ENCODE measurements around the gene SPATA31E1. TPM values are rescaled to one million over a fixed set of nuclear protein-coding genes. Genes with fewer than 3 reads are reported as not detected.

SPATA31E1 gene
- total RNA-seq, 4 donors from 2014 or later: not detected

DNA sequence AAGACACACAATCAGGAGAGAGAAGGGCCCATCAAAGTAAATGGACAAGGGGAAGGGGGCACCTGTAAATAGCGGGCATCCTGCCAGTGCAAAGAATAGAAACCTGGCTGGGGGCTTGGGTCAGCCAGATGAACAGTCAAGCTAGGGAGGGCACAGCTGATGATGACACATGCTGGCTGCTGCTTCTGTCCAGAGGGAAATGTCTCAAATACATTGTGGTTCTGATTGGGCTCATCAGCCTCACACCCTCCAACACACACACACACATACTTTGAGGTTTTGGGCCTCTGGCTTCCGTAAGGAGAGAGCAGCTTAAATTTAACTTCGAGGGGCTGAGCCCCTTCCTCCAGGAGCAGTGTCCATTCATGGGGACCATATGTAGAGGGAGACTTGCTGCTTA is 27.6 kb upstream of the SPATA31E1 start:
- H3K27me3 ChIP-seq: no peaks in the 10 kb centered on the region
- H3K27ac ChIP-seq (replicated peaks in 1 of 4): no peak overlapping the region
- 94% methylated on average over 3 of the region's 3 CpGs for WGBS
- no peak for TF ChIP-seq POLR2AphosphoS5 (IDR thresholded peaks at IDR 0.05)
- TF ChIP-seq, protein P1, sequence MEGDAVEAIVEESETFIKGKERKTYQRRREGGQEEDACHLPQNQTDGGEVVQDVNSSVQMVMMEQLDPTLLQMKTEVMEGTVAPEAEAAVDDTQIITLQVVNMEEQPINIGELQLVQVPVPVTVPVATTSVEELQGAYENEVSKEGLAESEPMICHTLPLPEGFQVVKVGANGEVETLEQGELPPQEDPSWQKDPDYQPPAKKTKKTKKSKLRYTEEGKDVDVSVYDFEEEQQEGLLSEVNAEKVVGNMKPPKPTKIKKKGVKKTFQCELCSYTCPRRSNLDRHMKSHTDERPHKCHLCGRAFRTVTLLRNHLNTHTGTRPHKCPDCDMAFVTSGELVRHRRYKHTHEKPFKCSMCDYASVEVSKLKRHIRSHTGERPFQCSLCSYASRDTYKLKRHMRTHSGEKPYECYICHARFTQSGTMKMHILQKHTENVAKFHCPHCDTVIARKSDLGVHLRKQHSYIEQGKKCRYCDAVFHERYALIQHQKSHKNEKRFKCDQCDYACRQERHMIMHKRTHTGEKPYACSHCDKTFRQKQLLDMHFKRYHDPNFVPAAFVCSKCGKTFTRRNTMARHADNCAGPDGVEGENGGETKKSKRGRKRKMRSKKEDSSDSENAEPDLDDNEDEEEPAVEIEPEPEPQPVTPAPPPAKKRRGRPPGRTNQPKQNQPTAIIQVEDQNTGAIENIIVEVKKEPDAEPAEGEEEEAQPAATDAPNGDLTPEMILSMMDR (IDR thresholded peaks at IDR 0.05): no peak
- TF ChIP-seq EP300 (IDR thresholded peaks at IDR 0.05): no peak
- TF ChIP-seq POLR2A (IDR thresholded peaks at IDR 0.05; ENCODE audit: low read depth): no peak
- no peak for DNase-seq (ENCODE audit: extremely low spot score)
- intact Hi-C loops (cut with DNase I): no loop called here
- H3K36me3 ChIP-seq: no peaks in the 10 kb centered on the region
- H3K4me3 ChIP-seq: no peak overlapping the region
- no peaks in the 10 kb centered on the region for H3K4me1 ChIP-seq
- peaks cover 0 to 6% (median 0%) of the 10 kb centered on the region in 4 donors for H3K9me3 ChIP-seq

DNA sequence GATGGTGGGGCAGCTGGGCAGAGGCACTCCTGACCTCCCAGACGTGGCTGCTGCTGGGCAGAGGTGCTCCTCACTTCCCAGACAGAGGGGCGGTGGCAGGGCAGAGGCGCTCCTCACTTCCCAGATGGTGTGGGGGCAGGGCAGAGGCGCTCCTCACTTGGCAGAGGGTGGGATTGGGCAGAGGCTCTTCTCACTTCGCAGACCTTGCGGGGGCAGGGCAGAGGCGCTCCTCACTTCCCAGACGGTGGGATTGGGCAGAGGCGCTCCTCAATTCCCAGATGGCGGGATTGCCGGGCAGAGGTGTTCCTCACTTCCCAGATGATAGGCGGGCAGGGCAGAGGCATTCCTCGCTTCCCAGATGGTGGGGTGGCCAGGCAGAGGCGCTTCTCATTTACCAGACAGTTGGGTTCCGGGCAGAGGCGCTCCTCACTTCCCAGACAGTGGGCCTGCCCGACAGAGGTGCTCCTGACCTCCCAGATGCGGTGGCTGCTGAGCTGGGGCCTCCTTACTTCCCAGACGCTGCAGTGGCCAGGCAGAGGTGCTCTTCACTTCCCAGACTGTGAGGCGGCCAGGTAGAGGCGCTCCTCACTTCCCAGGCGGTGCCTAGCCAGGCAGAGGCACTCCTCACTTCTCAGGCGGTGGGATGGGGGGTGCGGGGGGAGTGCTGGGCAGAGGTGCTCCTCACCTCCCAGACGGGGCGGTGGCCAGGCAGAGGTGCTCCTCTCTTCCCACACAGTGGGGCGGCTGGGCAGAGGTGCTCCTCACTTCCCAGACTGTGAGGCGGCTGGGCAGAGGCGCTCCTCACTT is 25.3 kb upstream of the SPATA31E1 start:
- intact Hi-C loops (cut with DNase I): no loop called here
- TF ChIP-seq POLR2A (IDR thresholded peaks at IDR 0.05; ENCODE audit: low read depth): no peak
- TF ChIP-seq POLR2AphosphoS5 (IDR thresholded peaks at IDR 0.05): no peak
- no peak for TF ChIP-seq EP300 (IDR thresholded peaks at IDR 0.05)
- TF ChIP-seq, protein P1 (IDR thresholded peaks at IDR 0.05): no peak
- no peak for DNase-seq (ENCODE audit: extremely low spot score)
- H3K9me3 ChIP-seq: peaks cover 0 to 18% (median 7%) of the 10 kb centered on the region in 4 donors
- no peaks in the 10 kb centered on the region for H3K4me1 ChIP-seq
- no peak overlapping the region for H3K27ac ChIP-seq (replicated peaks in 1 of 4)
- no peaks in the 10 kb centered on the region for H3K27me3 ChIP-seq
- no peak overlapping the region for H3K4me3 ChIP-seq
- WGBS: 89% methylated on average over 9 of the region's 29 CpGs
- H3K36me3 ChIP-seq: no peaks in the 10 kb centered on the region

DNA sequence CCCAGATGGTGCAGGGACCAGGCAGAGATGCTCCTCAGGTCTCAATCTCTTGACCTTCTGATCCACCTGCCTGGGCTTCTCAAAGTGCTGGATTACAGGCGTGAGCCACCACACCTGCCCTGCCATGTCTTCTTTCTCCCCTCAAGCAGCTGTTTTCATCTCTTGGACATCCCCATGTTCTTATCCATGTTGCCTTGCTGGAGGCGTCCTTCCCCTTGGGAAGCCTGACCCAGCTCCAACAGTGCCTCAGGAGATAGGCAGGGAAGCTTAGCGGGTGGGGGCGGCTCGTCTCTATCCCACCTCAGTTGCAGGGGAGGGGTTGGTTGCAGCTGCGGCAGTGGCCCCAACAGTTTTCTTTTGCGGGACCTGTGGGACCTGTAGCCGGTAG is 24.7 kb upstream of the SPATA31E1 start:
- Histone ChIP-seq H3K36me3 (no peaks in the 10 kb centered on the region), H3K4me1 (no peaks in the 10 kb centered on the region), H3K27me3 (no peaks in the 10 kb centered on the region), H3K27ac (replicated peaks in 1 of 4) (no peak overlapping the region), H3K9me3 (peaks cover 0 to 19% (median 9%) of the 10 kb centered on the region in 4 donors), H3K4me3 (no peak overlapping the region)
- intact Hi-C loops (cut with DNase I): no loop called here
- 100% methylated on average over 3 of the region's 8 CpGs for WGBS
- no peak for DNase-seq (ENCODE audit: extremely low spot score)
- TF ChIP-seq POLR2AphosphoS5 (IDR thresholded peaks at IDR 0.05): no peak
- TF ChIP-seq EP300 (IDR thresholded peaks at IDR 0.05): no peak
- TF ChIP-seq POLR2A (IDR thresholded peaks at IDR 0.05; ENCODE audit: low read depth): no peak
- TF ChIP-seq, protein P1 (IDR thresholded peaks at IDR 0.05): no peak

DNA sequence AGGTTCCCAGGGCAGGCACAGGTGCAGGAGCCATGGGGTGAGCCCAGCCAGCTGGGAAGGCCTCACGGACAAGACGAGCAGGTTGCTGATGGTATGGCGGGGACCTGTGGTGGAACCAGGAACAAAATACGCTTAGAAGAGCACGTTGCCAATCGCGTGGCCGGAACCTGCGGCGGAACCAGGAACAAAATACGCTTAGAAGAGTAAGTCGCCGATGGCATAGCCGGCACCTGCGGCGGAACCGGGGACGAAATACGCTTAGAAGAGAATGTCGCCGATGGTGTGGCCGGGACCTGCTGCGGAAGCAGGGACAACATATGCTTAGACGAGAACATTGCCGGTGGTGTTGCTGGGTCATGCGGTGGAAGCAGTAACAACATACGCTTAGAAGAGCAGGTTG is 23.5 kb upstream of the SPATA31E1 start:
- Histone ChIP-seq H3K36me3 (no peaks in the 10 kb centered on the region), H3K4me3 (no peak overlapping the region), H3K4me1 (no peaks in the 10 kb centered on the region), H3K9me3 (peaks cover 0 to 19% (median 9%) of the 10 kb centered on the region in 4 donors), H3K27me3 (no peaks in the 10 kb centered on the region), H3K27ac (replicated peaks in 1 of 4) (no peak overlapping the region)
- WGBS: 97% methylated on average over 27 of the region's 27 CpGs
- intact Hi-C loops (cut with DNase I): no loop called here
- DNase-seq (ENCODE audit: extremely low spot score): no peak
- TF ChIP-seq EP300 (IDR thresholded peaks at IDR 0.05) (no peak), POLR2A (IDR thresholded peaks at IDR 0.05; ENCODE audit: low read depth) (no peak), POLR2AphosphoS5 (IDR thresholded peaks at IDR 0.05) (no peak)
- TF ChIP-seq, protein P1 (IDR thresholded peaks at IDR 0.05): no peak

All from esophagus muscularis mucosa (tissue), 4 donors.